Smooth muscle cell (in vitro differentiated cells): ENCODE results near the gene AKAP1. TPM values are rescaled to one million over a fixed set of nuclear protein-coding genes. Genes with fewer than 3 reads are reported as not detected.

Source experiments
- DNase-seq: peaks from one replicate; lab custom pipeline; 2025; ENCODE audit not compliant: unreplicated experiment; lab: John Stamatoyannopoulos, UW
- H2AFZ ChIP-seq: fragments of 200-600 bp; sonication (generic); 2 replicates; pipeline ENCODE4 v1.6.0; 2016; ENCODE audit warnings: antibody characterized with exemption, low read depth, mild to moderate bottlenecking
- H3F3A ChIP-seq: fragments of 200-600 bp; sonication (generic); 2 replicates; pipeline ENCODE4 v1.6.0; 2017; ENCODE audit warnings: antibody characterized with exemption, low read depth
- H3K27ac ChIP-seq: fragments of 200-600 bp; sonication (generic); 2 replicates; pipeline ENCODE4 v1.5.1; 2016; ENCODE audit warnings: low read depth, mild to moderate bottlenecking
- H3K27me3 ChIP-seq: fragments of 200-600 bp; sonication (generic); 2 replicates; pipeline ENCODE4 v1.6.1; 2016; ENCODE audit warnings: low read depth, mild to moderate bottlenecking
- H3K36me3 ChIP-seq: fragments of 200-600 bp; sonication (generic); 2 replicates; pipeline ENCODE4 v1.5.1; 2016; ENCODE audit warnings: low read depth
- H3K4me1 ChIP-seq: fragments of 200-600 bp; sonication (generic); 2 replicates; pipeline ENCODE4 v1.5.1; 2016; ENCODE audit warnings: low read depth
- H3K4me2 ChIP-seq: fragments of 200-600 bp; sonication (generic); 2 replicates; pipeline ENCODE4 v1.6.0; 2016; ENCODE audit warnings: mild to moderate bottlenecking
- H3K4me3 ChIP-seq: fragments of 200-600 bp; sonication (generic); 2 replicates; pipeline ENCODE4 v1.5.1; 2016; ENCODE audit warnings: mild to moderate bottlenecking
- H3K79me2 ChIP-seq: fragments of 200-600 bp; sonication (generic); 2 replicates; pipeline ENCODE4 v1.6.0; 2016; ENCODE audit warnings: low read depth, mild to moderate bottlenecking
- H3K9ac ChIP-seq: fragments of 200-600 bp; sonication (generic); 2 replicates; pipeline ENCODE4 v1.6.0; 2016; ENCODE audit warnings: low read depth
- H3K9me3 ChIP-seq: fragments of 200-600 bp; sonication (generic); replicated peaks from 2 replicates; pipeline ENCODE4 v1.5.1; 2016; ENCODE audit warnings: low read depth
- H4K20me1 ChIP-seq: fragments of 200-600 bp; sonication (generic); 2 replicates; pipeline ENCODE4 v1.6.0; 2016; ENCODE audit warnings: low read depth
- WGBS: methylation state at CpG from one replicate; pipeline ENCODE4 v1.1.7; 2016; ENCODE audit warnings: low lambda C conversion rate; 5-methylcytosine and 5-hydroxymethylcytosine counted together
- polyA plus RNA-seq: library from polyadenylated mRNA; unstranded; fragments of >200 nt; fragmentation: Nextera tagmentation; extraction: Ambion mirVana; gene quantifications from 2 replicates; pipeline ENCODE4 v1.2.1, GENCODE V29; 2016
- total RNA-seq: library from RNA; depleted of rRNA; stranded (reverse); fragments of >200 nt; gene quantifications from 2 replicates; pipeline ENCODE4 v1.2.3, GENCODE V29; 2014
- TF ChIP-seq, protein P1 (sequence below): fragments of 200-600 bp; sonication (generic); IDR thresholded peaks from 2 replicates; pipeline ENCODE4 v1.5.1; 2017; ENCODE audit warnings: borderline replicate concordance, mild to moderate bottlenecking, antibody characterized with exemption; ENCODE audit not compliant: insufficient read depth, poor library complexity, severe bottlenecking

Gene AKAP1
- total and polyA plus RNA-seq, 2 experiments from 2014 or later, result 5.8 to 6.2 TPM

DNA sequence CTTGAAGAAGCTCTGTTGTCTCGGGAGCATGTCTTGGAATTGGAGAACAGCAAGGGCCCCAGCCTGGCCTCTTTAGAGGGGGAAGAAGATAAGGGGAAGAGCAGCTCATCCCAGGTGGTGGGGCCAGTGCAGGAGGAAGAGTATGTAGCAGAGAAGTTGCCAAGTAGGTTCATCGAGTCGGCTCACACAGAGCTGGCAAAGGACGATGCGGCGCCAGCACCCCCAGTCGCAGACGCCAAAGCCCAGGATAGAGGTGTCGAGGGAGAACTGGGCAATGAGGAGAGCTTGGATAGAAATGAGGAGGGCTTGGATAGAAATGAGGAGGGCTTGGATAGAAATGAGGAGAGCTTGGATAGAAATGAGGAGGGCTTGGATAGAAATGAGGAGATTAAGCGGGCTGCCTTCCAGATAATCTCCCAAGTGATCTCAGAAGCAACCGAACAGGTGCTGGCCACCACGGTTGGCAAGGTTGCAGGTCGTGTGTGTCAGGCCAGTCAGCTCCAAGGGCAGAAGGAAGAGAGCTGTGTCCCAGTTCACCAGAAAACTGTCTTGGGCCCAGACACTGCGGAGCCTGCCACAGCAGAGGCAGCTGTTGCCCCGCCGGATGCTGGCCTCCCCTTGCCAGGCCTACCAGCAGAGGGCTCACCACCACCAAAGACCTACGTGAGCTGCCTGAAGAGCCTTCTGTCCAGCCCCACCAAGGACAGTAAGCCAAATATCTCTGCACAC, 21.2 kb downstream of the AKAP1 start:
- DNase-seq, result no peak
- no peaks in the 10 kb centered on the region for H3F3A ChIP-seq
- no peaks in the 10 kb centered on the region for H3K36me3 ChIP-seq
- H3K4me2 ChIP-seq, result no peak overlapping the region
- no peak overlapping the region for H3K27ac ChIP-seq
- H3K4me3 ChIP-seq, result no peak overlapping the region
- no peaks in the 10 kb centered on the region for H3K9me3 ChIP-seq
- H2AFZ ChIP-seq, result no peak overlapping the region
- H4K20me1 ChIP-seq, result peaks cover 5% of the 10 kb centered on the region
- TF ChIP-seq, protein P1, sequence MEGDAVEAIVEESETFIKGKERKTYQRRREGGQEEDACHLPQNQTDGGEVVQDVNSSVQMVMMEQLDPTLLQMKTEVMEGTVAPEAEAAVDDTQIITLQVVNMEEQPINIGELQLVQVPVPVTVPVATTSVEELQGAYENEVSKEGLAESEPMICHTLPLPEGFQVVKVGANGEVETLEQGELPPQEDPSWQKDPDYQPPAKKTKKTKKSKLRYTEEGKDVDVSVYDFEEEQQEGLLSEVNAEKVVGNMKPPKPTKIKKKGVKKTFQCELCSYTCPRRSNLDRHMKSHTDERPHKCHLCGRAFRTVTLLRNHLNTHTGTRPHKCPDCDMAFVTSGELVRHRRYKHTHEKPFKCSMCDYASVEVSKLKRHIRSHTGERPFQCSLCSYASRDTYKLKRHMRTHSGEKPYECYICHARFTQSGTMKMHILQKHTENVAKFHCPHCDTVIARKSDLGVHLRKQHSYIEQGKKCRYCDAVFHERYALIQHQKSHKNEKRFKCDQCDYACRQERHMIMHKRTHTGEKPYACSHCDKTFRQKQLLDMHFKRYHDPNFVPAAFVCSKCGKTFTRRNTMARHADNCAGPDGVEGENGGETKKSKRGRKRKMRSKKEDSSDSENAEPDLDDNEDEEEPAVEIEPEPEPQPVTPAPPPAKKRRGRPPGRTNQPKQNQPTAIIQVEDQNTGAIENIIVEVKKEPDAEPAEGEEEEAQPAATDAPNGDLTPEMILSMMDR, result no peak
- no peak overlapping the region for H3K9ac ChIP-seq
- no peaks in the 10 kb centered on the region for H3K79me2 ChIP-seq
- no peaks in the 10 kb centered on the region for H3K27me3 ChIP-seq
- WGBS, result 90% methylated on average over 16 of the region's 17 CpGs
- H3K4me1 ChIP-seq, result peaks cover 11% of the 10 kb centered on the region

DNA sequence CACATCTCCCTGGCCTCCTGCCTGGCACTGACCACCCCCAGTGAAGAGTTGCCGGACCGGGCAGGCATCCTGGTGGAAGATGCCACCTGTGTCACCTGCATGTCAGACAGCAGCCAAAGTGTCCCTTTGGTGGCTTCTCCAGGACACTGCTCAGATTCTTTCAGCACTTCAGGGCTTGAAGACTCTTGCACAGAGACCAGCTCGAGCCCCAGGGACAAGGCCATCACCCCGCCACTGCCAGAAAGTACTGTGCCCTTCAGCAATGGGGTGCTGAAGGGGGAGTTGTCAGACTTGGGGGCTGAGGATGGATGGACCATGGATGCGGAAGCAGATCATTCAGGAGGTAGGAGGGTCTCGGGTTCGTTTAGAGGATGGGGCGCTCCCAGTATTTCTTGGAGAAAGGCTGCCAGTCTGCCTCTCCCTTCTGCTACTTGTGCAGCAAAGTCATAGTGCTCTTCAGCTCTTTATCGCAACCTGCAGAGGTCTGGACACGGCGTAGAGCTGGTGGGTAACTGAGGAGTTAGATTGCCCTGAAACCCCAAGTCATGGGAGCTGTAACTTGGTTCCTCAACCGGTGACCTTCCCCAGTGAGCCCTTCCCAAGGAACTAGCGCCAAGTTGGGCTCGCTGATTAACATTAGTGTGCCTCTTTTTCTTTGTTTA, 21.9 kb downstream of the AKAP1 start:
- no peaks in the 10 kb centered on the region for H3K79me2 ChIP-seq
- H3K36me3 ChIP-seq, result no peaks in the 10 kb centered on the region
- no peak overlapping the region for H3K27ac ChIP-seq
- no peaks in the 10 kb centered on the region for H3K9me3 ChIP-seq
- H3F3A ChIP-seq, result no peaks in the 10 kb centered on the region
- 93% methylated on average over 14 of the region's 14 CpGs for WGBS
- no peak overlapping the region for H2AFZ ChIP-seq
- DNase-seq, result no peak
- H3K4me2 ChIP-seq, result peak overlapping the region; percentile 48
- TF ChIP-seq, protein P1, result no peak
- H3K9ac ChIP-seq, result no peak overlapping the region
- H3K27me3 ChIP-seq, result no peaks in the 10 kb centered on the region
- H3K4me3 ChIP-seq, result no peak overlapping the region
- H3K4me1 ChIP-seq, result peaks cover 11% of the 10 kb centered on the region
- H4K20me1 ChIP-seq, result peaks cover 2% of the 10 kb centered on the region

DNA sequence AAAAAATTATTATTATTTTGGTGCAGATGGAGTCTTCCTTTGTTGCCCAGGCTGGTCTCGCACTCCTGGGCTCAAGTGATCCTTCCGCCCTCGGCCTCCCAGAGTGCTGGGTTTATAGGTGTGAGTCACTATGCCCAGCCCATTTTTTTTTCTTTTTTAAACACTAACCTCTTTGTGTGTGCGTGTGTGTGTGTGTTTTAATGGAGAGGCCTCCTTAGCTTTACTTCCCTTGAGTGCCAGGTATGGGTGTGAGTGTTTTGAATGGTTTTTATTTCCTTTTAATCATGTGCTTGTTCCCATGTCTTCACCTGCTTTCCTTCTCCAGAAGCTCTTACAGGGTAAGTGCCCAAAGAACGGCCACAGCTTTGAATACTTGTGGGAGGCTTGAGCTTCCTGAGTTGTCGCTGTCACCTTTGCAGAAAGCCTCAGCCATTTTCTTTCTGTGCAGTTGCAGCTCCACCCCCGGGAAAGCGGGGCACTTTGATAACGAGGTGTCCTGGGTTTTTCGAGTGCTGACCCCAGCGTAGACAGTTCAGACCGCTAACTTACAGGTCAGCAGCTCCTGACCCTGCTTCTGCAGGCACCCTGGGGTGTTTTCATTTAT, 22.6 kb downstream of the AKAP1 start:
- Histone ChIP-seq H4K20me1 (no peaks in the 10 kb centered on the region), H3K36me3 (no peaks in the 10 kb centered on the region), H3K27ac (peak overlapping the region; percentile 63), H3K4me1 (peaks cover 11% of the 10 kb centered on the region), H3K79me2 (no peaks in the 10 kb centered on the region), H3K4me2 (peak overlapping the region; percentile 48), H3K4me3 (no peak overlapping the region), H3F3A (no peaks in the 10 kb centered on the region), H3K9me3 (no peaks in the 10 kb centered on the region), H3K9ac (peak overlapping the region; percentile 21), H3K27me3 (no peaks in the 10 kb centered on the region), H2AFZ (no peak overlapping the region)
- TF ChIP-seq, protein P1, result no peak
- WGBS, result 52% methylated on average over 12 of the region's 12 CpGs
- no peak for DNase-seq
